HEK293 (cell line): ENCODE data around the gene PTGR2.
"Not testable (repeated sequence)": the region's sequence is repeated elsewhere in the genome, so short reads cannot be mapped to it uniquely, and the experiment has no call there.

Experiments
- CTCF ChIA-PET: fragments of 350-600 bp; formaldehyde crosslinking; extraction: SDS; loops from one replicate; lab custom pipeline; 2021; ENCODE audit warnings: antibody characterized with exemption; lab: Yijun Ruan, JAX
- POLR2A ChIA-PET: fragments of 300-600 bp; formaldehyde crosslinking; extraction: SDS; loops from one replicate; lab custom pipeline; 2020; ENCODE audit warnings: antibody characterized with exemption, inconsistent platforms; lab: Yijun Ruan, JAX
- H3K27ac ChIP-seq: fragments of 200-500 bp; sonication (Bioruptor generic); 2 replicates; pipeline ENCODE4 v1.5.1; 2014; ENCODE audit warnings: low read depth, low read length, control low read depth, inconsistent platforms; ENCODE audit errors: extremely low read depth
- H3K36me3 ChIP-seq, 2 experiments: fragments of 200-500 bp in 1 of 2; sonication (Bioruptor generic) in 1 of 2; 1 replicate in 1 of 2; 2 replicates in 1 of 2; pipeline ENCODE4 v1.5.1; 2014 to 2017; ENCODE audit warnings: inconsistent platforms in 2 of 2, low read length in 2 of 2; ENCODE audit not compliant: control insufficient read depth in 2 of 2, insufficient read depth in 1 of 2
- H3K4me1 ChIP-seq: fragments of 200-500 bp; sonication (Bioruptor generic); 2 replicates; pipeline ENCODE4 v1.5.1; 2014; ENCODE audit warnings: mild to moderate bottlenecking, low read length, inconsistent platforms; ENCODE audit not compliant: control insufficient read depth, insufficient read depth
- H3K4me3 ChIP-seq: 2 replicates; pipeline ENCODE4 v1.5.1; 2011; ENCODE audit warnings: low read depth, mild to moderate bottlenecking, control low read depth, low read length, moderate library complexity
- H3K9me3 ChIP-seq: fragments of 200-500 bp; sonication (Bioruptor generic); 2 replicates; pipeline ENCODE4 v1.5.1; 2014; ENCODE audit warnings: low read depth, low read length, inconsistent platforms; ENCODE audit not compliant: control insufficient read depth, insufficient read depth
- ZNF211 ChIP-seq: fragments of 450-650 bp; formaldehyde crosslinking; IDR thresholded peaks from 2 replicates; pipeline ENCODE4 v1.5.1; 2016; ENCODE audit warnings: low read depth, missing biosample characterization, missing genetic modification characterization
- ZNF521 ChIP-seq: fragments of 450-650 bp; formaldehyde crosslinking; IDR thresholded peaks from 2 replicates; pipeline ENCODE4 v1.5.1; 2017; ENCODE audit warnings: missing biosample characterization, mild to moderate bottlenecking, missing genetic modification characterization
- ZNF76 ChIP-seq: fragments of 450-650 bp; formaldehyde crosslinking; IDR thresholded peaks from 2 replicates; pipeline ENCODE4; 2016; ENCODE audit warnings: low read depth, missing biosample characterization, missing genetic modification characterization, borderline replicate concordance
- ZNF792 ChIP-seq: fragments of 450-650 bp; formaldehyde crosslinking; IDR thresholded peaks from 2 replicates; pipeline ENCODE4 v1.5.1; 2016; ENCODE audit warnings: missing biosample characterization, missing genetic modification characterization
- TF ChIP-seq, protein P1 (sequence below): fragments of 450-650 bp; formaldehyde crosslinking; conservative IDR thresholded peaks from 2 replicates; pipeline ENCODE4 v1.5.1; 2016; ENCODE audit warnings: low read depth, missing biosample characterization, missing genetic modification characterization
- TF ChIP-seq, protein P2 (sequence below): fragments of 450-650 bp; formaldehyde crosslinking; IDR thresholded peaks from 2 replicates; pipeline ENCODE4 v1.5.1; 2016; ENCODE audit warnings: missing biosample characterization, missing genetic modification characterization
- TF ChIP-seq, protein P3 (sequence below): fragments of 450-650 bp; formaldehyde crosslinking; IDR thresholded peaks from 2 replicates; pipeline ENCODE4 v1.5.1; 2017; ENCODE audit warnings: missing biosample characterization, mild to moderate bottlenecking, missing genetic modification characterization, moderate library complexity
- TF ChIP-seq, protein P4 (sequence below): fragments of 450-650 bp; formaldehyde crosslinking; IDR thresholded peaks from 2 replicates; pipeline ENCODE4 v1.5.1; 2016; ENCODE audit warnings: missing biosample characterization, missing genetic modification characterization
- TF ChIP-seq, protein P5 (sequence below): fragments of 450-650 bp; formaldehyde crosslinking; IDR thresholded peaks from 2 replicates; pipeline ENCODE4 v1.5.1; 2016; ENCODE audit warnings: missing biosample characterization, missing genetic modification characterization

The PTGR2 gene

DNA sequence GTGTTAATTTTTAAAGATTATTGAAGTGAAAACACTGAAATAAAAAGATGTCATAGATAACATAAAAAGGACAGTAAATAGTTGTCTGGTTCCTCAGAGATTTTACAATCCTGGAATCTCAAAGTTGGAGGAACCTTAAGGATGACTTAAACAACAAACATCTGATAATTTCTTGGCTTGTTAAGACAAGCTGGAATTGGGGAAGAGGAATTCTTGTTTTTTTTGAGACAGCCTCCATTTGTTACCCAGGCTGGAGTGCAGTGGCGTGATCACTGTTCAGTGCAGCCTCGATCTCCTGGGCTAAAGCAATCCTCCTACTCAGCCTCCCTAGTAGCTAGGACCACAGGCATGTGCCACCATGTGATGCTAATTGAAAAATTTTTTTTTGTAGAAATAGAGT lies 37.3 kb downstream of the PTGR2 start:
- H3K9me3 ChIP-seq = no peaks in the 10 kb centered on the region
- TF ChIP-seq, protein P1, sequence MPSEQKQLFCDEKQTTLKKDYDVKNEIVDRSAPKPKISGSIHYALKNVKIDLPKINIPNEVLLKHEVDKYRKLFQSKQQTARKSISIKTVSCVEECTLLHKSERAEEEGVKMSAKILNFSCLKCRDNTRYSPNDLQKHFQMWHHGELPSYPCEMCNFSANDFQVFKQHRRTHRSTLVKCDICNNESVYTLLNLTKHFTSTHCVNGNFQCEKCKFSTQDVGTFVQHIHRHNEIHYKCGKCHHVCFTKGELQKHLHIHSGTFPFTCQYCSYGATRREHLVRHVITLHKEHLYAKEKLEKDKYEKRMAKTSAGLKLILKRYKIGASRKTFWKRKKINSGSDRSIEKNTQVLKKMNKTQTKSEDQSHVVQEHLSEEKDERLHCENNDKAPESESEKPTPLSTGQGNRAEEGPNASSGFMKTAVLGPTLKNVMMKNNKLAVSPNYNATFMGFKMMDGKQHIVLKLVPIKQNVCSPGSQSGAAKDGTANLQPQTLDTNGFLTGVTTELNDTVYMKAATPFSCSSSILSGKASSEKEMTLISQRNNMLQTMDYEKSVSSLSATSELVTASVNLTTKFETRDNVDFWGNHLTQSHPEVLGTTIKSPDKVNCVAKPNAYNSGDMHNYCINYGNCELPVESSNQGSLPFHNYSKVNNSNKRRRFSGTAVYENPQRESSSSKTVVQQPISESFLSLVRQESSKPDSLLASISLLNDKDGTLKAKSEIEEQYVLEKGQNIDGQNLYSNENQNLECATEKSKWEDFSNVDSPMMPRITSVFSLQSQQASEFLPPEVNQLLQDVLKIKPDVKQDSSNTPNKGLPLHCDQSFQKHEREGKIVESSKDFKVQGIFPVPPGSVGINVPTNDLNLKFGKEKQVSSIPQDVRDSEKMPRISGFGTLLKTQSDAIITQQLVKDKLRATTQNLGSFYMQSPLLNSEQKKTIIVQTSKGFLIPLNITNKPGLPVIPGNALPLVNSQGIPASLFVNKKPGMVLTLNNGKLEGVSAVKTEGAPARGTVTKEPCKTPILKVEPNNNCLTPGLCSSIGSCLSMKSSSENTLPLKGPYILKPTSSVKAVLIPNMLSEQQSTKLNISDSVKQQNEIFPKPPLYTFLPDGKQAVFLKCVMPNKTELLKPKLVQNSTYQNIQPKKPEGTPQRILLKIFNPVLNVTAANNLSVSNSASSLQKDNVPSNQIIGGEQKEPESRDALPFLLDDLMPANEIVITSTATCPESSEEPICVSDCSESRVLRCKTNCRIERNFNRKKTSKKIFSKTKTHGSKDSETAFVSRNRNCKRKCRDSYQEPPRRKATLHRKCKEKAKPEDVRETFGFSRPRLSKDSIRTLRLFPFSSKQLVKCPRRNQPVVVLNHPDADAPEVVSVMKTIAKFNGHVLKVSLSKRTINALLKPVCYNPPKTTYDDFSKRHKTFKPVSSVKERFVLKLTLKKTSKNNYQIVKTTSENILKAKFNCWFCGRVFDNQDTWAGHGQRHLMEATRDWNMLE (tag by site-specific recombination) = no peak
- no peak overlapping the region for H3K4me3 ChIP-seq
- H3K27ac ChIP-seq = no peak overlapping the region
- ChIA-PET POLR2A (interaction anchor here (1.2 kb wide), 1 partner anchor 61 kb away, joined by 3 read pairs; the partner anchor contains the start of genes COQ6 and FAM161B), CTCF (interaction anchor here (1.1 kb wide), 1 partner anchor 432 kb away, joined by 4 read pairs; no protein-coding TSS in a partner anchor)
- H3K4me1 ChIP-seq = no peaks in the 10 kb centered on the region; the same call in 1 of the 2 replicates
- peaks cover 19 to 25% of the 10 kb centered on the region in 2 experiments for H3K36me3 ChIP-seq

DNA sequence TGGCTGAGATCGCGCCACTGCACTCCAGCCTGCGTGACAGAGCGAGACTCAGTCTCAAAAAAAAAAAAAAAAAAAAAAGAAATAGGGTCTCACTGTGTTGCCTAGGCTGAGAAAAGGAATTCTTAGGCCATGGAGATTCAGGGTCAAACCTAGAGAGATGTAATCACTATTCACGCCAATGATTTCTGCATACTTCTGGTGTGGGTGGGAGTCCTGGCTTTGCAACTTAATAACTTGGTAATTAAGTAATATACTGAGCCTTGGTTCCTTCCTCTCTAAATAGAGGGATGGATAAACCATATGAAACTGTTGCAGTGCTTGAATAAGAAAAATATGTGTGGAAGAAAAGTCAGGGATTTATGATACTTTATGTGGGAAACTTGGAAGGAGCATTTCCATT lies 37.7 kb downstream of the PTGR2 start:
- Histone ChIP-seq H3K27ac (no peak overlapping the region), H3K4me1 (no peaks in the 10 kb centered on the region; the same call in 1 of the 2 replicates), H3K4me3 (no peak overlapping the region), H3K9me3 (no peaks in the 10 kb centered on the region), H3K36me3 (peaks cover 23 to 29% of the 10 kb centered on the region in 2 experiments)
- TF ChIP-seq ZNF76 (tag by site-specific recombination) (no peak), ZNF792 (tag by site-specific recombination) (no peak), ZNF211 (tag by site-specific recombination) (no peak), ZNF521 (no peak)
- TF ChIP-seq, protein P2, sequence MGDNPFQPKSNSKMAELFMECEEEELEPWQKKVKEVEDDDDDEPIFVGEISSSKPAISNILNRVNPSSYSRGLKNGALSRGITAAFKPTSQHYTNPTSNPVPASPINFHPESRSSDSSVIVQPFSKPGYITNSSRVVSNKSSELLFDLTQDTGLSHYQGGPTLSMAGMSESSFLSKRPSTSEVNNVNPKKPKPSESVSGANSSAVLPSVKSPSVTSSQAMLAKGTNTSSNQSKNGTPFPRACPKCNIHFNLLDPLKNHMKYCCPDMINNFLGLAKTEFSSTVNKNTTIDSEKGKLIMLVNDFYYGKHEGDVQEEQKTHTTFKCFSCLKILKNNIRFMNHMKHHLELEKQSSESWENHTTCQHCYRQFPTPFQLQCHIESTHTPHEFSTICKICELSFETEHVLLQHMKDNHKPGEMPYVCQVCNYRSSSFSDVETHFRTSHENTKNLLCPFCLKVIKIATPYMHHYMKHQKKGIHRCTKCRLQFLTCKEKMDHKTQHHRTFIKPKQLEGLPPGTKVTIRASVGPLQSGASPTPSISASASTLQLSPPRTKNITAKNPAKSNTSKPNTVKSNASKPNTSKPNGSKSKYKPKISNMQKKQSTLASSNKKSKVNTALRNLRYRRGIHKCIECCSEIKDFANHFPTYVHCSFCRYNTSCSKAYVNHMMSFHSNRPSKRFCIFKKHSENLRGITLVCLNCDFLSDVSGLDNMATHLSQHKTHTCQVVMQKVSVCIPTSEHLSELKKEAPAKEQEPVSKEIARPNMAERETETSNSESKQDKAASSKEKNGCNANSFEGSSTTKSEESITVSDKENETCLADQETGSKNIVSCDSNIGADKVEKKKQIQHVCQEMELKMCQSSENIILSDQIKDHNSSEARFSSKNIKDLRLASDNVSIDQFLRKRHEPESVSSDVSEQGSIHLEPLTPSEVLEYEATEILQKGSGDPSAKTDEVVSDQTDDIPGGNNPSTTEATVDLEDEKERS = no peak
- TF ChIP-seq, protein P3, sequence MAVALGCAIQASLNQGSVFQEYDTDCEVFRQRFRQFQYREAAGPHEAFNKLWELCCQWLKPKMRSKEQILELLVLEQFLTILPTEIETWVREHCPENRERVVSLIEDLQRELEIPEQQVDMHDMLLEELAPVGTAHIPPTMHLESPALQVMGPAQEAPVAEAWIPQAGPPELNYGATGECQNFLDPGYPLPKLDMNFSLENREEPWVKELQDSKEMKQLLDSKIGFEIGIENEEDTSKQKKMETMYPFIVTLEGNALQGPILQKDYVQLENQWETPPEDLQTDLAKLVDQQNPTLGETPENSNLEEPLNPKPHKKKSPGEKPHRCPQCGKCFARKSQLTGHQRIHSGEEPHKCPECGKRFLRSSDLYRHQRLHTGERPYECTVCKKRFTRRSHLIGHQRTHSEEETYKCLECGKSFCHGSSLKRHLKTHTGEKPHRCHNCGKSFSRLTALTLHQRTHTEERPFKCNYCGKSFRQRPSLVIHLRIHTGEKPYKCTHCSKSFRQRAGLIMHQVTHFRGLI (tag by site-specific recombination) = no peak
- TF ChIP-seq, protein P4, sequence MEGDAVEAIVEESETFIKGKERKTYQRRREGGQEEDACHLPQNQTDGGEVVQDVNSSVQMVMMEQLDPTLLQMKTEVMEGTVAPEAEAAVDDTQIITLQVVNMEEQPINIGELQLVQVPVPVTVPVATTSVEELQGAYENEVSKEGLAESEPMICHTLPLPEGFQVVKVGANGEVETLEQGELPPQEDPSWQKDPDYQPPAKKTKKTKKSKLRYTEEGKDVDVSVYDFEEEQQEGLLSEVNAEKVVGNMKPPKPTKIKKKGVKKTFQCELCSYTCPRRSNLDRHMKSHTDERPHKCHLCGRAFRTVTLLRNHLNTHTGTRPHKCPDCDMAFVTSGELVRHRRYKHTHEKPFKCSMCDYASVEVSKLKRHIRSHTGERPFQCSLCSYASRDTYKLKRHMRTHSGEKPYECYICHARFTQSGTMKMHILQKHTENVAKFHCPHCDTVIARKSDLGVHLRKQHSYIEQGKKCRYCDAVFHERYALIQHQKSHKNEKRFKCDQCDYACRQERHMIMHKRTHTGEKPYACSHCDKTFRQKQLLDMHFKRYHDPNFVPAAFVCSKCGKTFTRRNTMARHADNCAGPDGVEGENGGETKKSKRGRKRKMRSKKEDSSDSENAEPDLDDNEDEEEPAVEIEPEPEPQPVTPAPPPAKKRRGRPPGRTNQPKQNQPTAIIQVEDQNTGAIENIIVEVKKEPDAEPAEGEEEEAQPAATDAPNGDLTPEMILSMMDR = no peak
- TF ChIP-seq, protein P5, sequence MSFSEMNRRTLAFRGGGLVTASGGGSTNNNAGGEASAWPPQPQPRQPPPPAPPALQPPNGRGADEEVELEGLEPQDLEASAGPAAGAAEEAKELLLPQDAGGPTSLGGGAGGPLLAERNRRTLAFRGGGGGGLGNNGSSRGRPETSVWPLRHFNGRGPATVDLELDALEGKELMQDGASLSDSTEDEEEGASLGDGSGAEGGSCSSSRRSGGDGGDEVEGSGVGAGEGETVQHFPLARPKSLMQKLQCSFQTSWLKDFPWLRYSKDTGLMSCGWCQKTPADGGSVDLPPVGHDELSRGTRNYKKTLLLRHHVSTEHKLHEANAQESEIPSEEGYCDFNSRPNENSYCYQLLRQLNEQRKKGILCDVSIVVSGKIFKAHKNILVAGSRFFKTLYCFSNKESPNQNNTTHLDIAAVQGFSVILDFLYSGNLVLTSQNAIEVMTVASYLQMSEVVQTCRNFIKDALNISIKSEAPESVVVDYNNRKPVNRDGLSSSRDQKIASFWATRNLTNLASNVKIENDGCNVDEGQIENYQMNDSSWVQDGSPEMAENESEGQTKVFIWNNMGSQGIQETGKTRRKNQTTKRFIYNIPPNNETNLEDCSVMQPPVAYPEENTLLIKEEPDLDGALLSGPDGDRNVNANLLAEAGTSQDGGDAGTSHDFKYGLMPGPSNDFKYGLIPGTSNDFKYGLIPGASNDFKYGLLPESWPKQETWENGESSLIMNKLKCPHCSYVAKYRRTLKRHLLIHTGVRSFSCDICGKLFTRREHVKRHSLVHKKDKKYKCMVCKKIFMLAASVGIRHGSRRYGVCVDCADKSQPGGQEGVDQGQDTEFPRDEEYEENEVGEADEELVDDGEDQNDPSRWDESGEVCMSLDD (tag by site-specific recombination) = no peak
- ChIA-PET CTCF (interaction anchor here (0.6 to 0.8 kb wide), 2 partner anchors 146 to 176 kb away, joined by 3 read pairs; no protein-coding TSS in a partner anchor), POLR2A (no interaction called here)

DNA sequence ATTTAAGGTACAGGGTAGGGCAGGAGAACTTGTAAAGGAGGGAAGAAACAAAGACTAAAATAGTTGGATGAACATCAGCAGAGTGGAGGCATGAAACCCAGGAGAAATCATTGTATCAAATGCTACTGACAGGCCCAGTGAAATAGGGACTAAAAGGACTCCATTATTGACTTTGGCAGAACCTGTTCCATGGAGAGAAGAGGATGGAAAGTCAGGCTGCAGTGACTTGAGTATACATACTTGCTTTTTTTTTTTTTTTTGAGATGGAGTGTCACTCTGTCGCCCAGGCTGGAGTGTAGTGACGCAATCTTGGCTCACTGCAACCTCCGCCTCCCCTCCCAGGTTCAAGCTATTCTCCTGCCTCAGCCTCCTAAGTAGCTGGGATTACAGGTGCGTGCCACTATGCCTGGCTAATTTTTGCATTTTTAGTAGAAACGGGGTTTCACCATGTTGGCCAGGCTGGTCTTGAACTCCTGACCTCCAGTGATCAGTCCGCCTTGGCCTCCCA lies 42.6 kb downstream of the PTGR2 start:
- POLR2A ChIA-PET, H3K9me3 ChIP-seq, H3K4me1 ChIP-seq, H3K4me3 ChIP-seq, H3K27ac ChIP-seq: not testable (repeated sequence)
- CTCF ChIA-PET = interaction anchor here (0.7 kb wide), 2 partner anchors 116 to 153 kb away, joined by 3 read pairs; no protein-coding TSS in a partner anchor
- peaks cover 71 to 77% of the 10 kb centered on the region in 2 experiments for H3K36me3 ChIP-seq
